ENCODE results near the gene NOXA1.

NOXA1 gene

DNA sequence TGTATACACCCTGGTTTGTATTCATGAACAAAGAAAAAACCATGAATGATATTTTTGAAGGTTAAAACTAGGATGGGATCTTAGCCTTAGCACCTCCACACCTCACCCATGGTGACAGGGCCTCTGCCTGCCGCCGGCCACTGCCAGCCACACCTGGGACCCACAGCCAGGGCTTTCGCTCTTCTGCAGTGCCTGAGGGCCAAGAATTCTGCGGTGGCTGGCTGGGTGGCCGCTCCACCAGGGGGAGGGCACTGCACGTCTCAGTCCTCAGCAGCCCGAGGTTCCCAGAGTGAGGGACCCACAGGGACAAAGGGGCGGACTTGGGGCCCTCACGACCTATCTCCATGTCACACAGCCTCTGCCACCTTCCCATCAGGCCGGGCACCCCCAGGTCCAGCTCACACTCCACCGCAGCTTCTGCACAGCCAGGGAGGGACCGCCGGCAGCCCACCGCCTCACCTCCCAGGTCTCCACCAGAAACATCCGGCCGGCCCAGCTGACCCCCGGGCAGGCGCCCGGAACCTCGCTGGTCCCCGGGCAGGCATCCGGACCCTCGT lies 7.1 kb upstream of the NOXA1 start:
- no peak overlapping the region for H3K27ac ChIP-seq (ENCODE audit: extremely low read depth, low read depth, low read length)
- ChIA-PET POLR2A (no interaction called here), CTCF (interaction anchor here (0.9 kb wide), 1 partner anchor 130 kb away, joined by 3 read pairs; no protein-coding TSS in a partner anchor)

DNA sequence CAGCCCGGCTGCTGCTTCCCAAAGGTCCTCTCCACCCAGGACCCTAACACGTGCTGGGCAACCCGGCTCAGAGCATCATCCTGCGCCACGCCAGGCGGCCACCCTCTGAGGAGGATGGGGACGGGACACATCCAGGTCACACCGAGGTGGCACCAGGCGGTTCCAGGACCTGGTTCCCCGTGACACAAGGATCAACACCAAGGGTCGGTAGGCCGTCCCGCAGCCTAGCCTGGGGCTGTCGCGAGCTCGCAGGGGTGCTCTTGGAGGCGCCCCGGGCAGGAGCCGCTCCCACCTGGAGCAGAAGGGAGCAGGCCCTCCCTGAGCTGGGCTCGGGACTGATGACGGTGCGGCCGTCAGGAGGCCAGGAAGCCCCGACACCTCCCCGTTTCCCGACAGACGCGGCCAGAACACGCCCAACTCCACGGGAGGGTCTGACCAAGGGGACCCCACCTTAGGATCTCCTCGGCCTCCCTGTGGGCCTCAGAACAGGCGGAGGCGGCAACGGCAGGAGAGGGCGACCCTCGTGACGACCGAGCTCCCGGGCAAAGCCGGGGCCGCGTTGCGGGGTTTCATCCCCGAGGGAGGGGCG lies 6.5 kb upstream of the NOXA1 start:
- no peak overlapping the region for H3K4me3 ChIP-seq (ENCODE audit: low read depth, low read length)
- H3K4me1 ChIP-seq (ENCODE audit: control insufficient read depth, insufficient read depth, low read length), result peaks cover 7% of the 10 kb centered on the region
- ChIA-PET CTCF (no interaction called here), POLR2A (no interaction called here)
- no peaks in the 10 kb centered on the region; a peak in 1 of 3 replicates for H3K36me3 ChIP-seq (ENCODE audit: control insufficient read depth in 2 of 2, insufficient read depth in 1 of 2, low read length in 2 of 2)
- no peak overlapping the region for H3K27ac ChIP-seq (ENCODE audit: extremely low read depth, low read depth, low read length)
- H3K9me3 ChIP-seq (ENCODE audit: control insufficient read depth, insufficient read depth, low read depth, low read length), result no peaks in the 10 kb centered on the region
- TF ChIP-seq ZFHX2 (tag by site-specific recombination; conservative IDR thresholded peaks at IDR 0.05) (no peak), ZNF785 (tag by site-specific recombination; IDR thresholded peaks at IDR 0.05) (no peak), ZEB2 (tag by site-specific recombination; IDR thresholded peaks at IDR 0.05) (no peak), OSR2 (tag by site-specific recombination; IDR thresholded peaks at IDR 0.05) (no peak), ZNF146 (tag by site-specific recombination; IDR thresholded peaks at IDR 0.05) (no peak)
- TF ChIP-seq, protein P1, sequence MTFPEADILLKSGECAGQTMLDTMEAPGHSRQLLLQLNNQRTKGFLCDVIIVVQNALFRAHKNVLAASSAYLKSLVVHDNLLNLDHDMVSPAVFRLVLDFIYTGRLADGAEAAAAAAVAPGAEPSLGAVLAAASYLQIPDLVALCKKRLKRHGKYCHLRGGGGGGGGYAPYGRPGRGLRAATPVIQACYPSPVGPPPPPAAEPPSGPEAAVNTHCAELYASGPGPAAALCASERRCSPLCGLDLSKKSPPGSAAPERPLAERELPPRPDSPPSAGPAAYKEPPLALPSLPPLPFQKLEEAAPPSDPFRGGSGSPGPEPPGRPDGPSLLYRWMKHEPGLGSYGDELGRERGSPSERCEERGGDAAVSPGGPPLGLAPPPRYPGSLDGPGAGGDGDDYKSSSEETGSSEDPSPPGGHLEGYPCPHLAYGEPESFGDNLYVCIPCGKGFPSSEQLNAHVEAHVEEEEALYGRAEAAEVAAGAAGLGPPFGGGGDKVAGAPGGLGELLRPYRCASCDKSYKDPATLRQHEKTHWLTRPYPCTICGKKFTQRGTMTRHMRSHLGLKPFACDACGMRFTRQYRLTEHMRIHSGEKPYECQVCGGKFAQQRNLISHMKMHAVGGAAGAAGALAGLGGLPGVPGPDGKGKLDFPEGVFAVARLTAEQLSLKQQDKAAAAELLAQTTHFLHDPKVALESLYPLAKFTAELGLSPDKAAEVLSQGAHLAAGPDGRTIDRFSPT (tag by site-specific recombination; IDR thresholded peaks at IDR 0.05), result no peak

More for the DNA sequence above, 7.1 kb upstream of the NOXA1 start:
- Histone ChIP-seq H3K36me3 (ENCODE audit: control insufficient read depth in 2 of 2, insufficient read depth in 1 of 2, low read length in 2 of 2) (no peaks in the 10 kb centered on the region; a peak in 1 of 3 replicates), H3K4me1 (ENCODE audit: control insufficient read depth, insufficient read depth, low read length) (peaks cover 7% of the 10 kb centered on the region), H3K4me3 (ENCODE audit: low read depth, low read length) (no peak overlapping the region), H3K9me3 (ENCODE audit: control insufficient read depth, insufficient read depth, low read depth, low read length) (no peaks in the 10 kb centered on the region)
- TF ChIP-seq ZNF202 (tag by site-specific recombination; IDR thresholded peaks at IDR 0.05; ENCODE audit: borderline replicate concordance) (no peak), TRIM28 (IDR thresholded peaks at IDR 0.05; ENCODE audit: borderline replicate concordance, low read length) (no peak), ZSCAN30 (tag by site-specific recombination; IDR thresholded peaks at IDR 0.05) (no peak)
- TF ChIP-seq, protein P2, sequence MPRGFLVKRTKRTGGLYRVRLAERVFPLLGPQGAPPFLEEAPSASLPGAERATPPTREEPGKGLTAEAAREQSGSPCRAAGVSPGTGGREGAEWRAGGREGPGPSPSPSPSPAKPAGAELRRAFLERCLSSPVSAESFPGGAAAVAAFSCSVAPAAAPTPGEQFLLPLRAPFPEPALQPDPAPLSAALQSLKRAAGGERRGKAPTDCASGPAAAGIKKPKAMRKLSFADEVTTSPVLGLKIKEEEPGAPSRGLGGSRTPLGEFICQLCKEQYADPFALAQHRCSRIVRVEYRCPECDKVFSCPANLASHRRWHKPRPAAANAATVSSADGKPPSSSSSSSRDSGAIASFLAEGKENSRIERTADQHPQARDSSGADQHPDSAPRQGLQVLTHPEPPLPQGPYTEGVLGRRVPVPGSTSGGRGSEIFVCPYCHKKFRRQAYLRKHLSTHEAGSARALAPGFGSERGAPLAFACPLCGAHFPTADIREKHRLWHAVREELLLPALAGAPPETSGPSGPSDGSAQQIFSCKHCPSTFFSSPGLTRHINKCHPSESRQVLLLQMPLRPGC (tag by site-specific recombination; IDR thresholded peaks at IDR 0.05), result no peak

DNA sequence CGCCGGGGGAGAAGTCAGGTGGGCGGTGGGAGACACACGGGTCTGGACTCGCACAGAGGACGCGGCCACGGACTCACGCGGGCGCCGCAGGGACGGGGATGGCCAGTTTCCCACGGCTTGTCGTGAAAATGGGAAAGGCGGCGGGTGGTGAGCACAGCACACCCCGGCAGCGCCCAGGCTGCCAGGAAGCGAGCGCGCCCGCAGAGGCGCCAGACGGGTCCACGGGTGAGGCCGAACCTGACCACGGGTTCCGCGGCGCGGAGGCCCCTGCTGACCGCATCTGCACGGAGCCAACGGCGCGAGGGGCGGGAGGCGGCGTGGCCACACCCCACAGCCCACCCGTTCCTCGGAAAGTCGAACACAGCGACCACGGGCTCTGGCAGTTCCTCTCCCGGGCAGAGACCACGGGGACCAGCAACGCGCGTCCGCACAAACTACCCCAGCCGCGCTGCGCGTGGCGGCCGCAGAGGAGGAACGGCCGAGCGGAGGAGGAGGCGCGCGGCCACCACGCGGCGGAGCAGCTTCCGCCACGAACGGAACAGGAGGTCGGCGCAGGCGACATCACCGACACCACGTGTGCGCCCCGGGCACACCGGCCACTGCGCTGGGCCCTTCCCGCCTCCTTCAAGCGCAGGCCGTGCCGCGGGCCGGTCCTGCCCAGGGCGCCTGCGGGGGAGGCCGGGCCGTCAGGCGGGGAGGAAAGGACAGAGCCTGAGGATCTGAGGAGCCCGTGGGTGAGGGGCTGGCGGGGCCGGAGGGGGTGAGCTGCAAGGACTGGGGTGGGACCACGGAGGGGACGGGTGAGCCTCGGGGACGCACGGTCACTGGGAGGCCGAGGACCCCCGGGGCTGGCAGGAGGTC lies 5.8 kb upstream of the NOXA1 start:
- CTCF ChIA-PET, result no interaction called here
- POLR2A ChIA-PET, result no interaction called here
- H3K4me3 ChIP-seq (ENCODE audit: low read depth, low read length), result no peak overlapping the region
- H3K36me3 ChIP-seq (ENCODE audit: control insufficient read depth in 2 of 2, insufficient read depth in 1 of 2, low read length in 2 of 2), result no peaks in the 10 kb centered on the region; a peak in 1 of 3 replicates
- no peak overlapping the region for H3K27ac ChIP-seq (ENCODE audit: extremely low read depth, low read depth, low read length)
- H3K4me1 ChIP-seq (ENCODE audit: control insufficient read depth, insufficient read depth, low read length), result peaks cover 9% of the 10 kb centered on the region
- TF ChIP-seq, protein P3, sequence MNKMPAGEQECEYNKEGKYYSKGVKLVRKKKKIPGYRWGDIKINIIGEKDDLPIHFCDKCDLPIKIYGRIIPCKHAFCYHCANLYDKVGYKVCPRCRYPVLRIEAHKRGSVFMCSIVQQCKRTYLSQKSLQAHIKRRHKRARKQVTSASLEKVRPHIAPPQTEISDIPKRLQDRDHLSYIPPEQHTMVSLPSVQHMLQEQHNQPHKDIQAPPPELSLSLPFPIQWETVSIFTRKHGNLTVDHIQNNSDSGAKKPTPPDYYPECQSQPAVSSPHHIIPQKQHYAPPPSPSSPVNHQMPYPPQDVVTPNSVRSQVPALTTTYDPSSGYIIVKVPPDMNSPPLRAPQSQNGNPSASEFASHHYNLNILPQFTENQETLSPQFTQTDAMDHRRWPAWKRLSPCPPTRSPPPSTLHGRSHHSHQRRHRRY (tag by site-specific recombination; IDR thresholded peaks at IDR 0.05), result no peak
- TF ChIP-seq, protein P4, sequence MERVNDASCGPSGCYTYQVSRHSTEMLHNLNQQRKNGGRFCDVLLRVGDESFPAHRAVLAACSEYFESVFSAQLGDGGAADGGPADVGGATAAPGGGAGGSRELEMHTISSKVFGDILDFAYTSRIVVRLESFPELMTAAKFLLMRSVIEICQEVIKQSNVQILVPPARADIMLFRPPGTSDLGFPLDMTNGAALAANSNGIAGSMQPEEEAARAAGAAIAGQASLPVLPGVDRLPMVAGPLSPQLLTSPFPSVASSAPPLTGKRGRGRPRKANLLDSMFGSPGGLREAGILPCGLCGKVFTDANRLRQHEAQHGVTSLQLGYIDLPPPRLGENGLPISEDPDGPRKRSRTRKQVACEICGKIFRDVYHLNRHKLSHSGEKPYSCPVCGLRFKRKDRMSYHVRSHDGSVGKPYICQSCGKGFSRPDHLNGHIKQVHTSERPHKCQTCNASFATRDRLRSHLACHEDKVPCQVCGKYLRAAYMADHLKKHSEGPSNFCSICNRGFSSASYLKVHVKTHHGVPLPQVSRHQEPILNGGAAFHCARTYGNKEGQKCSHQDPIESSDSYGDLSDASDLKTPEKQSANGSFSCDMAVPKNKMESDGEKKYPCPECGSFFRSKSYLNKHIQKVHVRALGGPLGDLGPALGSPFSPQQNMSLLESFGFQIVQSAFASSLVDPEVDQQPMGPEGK (tag by site-specific recombination; IDR thresholded peaks at IDR 0.05), result no peak
- TF ChIP-seq EGR2 (tag by site-specific recombination; IDR thresholded peaks at IDR 0.05; ENCODE audit: low read depth), result no peak
- TF ChIP-seq ZNF654 (tag by site-specific recombination; IDR thresholded peaks at IDR 0.05; ENCODE audit: low read depth), result no peak
- TF ChIP-seq ZNF341 (tag by site-specific recombination; IDR thresholded peaks at IDR 0.05; ENCODE audit: low read depth), result no peak
- no peak for TF ChIP-seq ZNF239 (tag by site-specific recombination; IDR thresholded peaks at IDR 0.05)
- TF ChIP-seq ZBTB8A (tag by site-specific recombination; IDR thresholded peaks at IDR 0.05), result no peak
- H3K9me3 ChIP-seq (ENCODE audit: control insufficient read depth, insufficient read depth, low read depth, low read length), result no peaks in the 10 kb centered on the region

All from HEK293 (cell line).